GM23338 (cell line): ENCODE data around the gene USP5. TPM values are rescaled to one million over a fixed set of nuclear protein-coding genes. Genes with fewer than 3 reads are reported as not detected.

Source experiments
- ATAC-seq: fragments of 200-7000 bp; cut with Tn5 transposase; 3 replicates; pipeline ENCODE4 v1.9.1; 2020
- DNase-seq: peaks from one replicate; pipeline ENCODE4 v3.0.0-alpha.2; 2015; ENCODE audit warnings: low spot score
- H2AFZ ChIP-seq: fragments of 200-600 bp; sonication (generic); 2 replicates; pipeline ENCODE4 v1.8.0; 2016; ENCODE audit warnings: antibody characterized with exemption, mild to moderate bottlenecking, moderate library complexity
- H3F3A ChIP-seq: fragments of 200-600 bp; sonication (generic); replicated peaks from 2 replicates; pipeline ENCODE4 v1.8.0; 2017; ENCODE audit warnings: antibody characterized with exemption, mixed run types, low read depth
- H3K27ac ChIP-seq: fragments of 200-600 bp; sonication (generic); 2 replicates; pipeline ENCODE4 v1.6.1; 2016; ENCODE audit warnings: low read depth
- H3K27me3 ChIP-seq: fragments of 200-600 bp; sonication (generic); 2 replicates; pipeline ENCODE4 v1.8.0; 2016; ENCODE audit warnings: mild to moderate bottlenecking, mixed run types, moderate library complexity; ENCODE audit not compliant: insufficient read depth
- H3K36me3 ChIP-seq: fragments of 200-600 bp; sonication (generic); 2 replicates; pipeline ENCODE4 v1.8.0; 2016; ENCODE audit warnings: mild to moderate bottlenecking; ENCODE audit not compliant: insufficient read depth
- H3K4me1 ChIP-seq: fragments of 200-600 bp; sonication (generic); 2 replicates; pipeline ENCODE4 v1.8.0; 2016; ENCODE audit warnings: mild to moderate bottlenecking, moderate library complexity; ENCODE audit not compliant: insufficient read depth
- H3K4me2 ChIP-seq: fragments of 200-600 bp; sonication (generic); 2 replicates; pipeline ENCODE4 v1.7.1; 2017; ENCODE audit warnings: mixed run types
- H3K4me3 ChIP-seq: fragments of 200-600 bp; sonication (generic); 2 replicates; pipeline ENCODE4 v1.6.1; 2016; ENCODE audit warnings: mixed run types
- H3K79me2 ChIP-seq: fragments of 200-600 bp; sonication (generic); replicated peaks from 2 replicates; pipeline ENCODE4 v1.8.0; 2017; ENCODE audit warnings: mild to moderate bottlenecking; ENCODE audit not compliant: insufficient read depth
- H3K9me2 ChIP-seq: fragments of 200-600 bp; sonication (generic); 2 replicates; pipeline ENCODE4 v1.8.0; 2017; ENCODE audit not compliant: insufficient read depth
- H4K20me1 ChIP-seq: fragments of 200-600 bp; sonication (generic); replicated peaks from 2 replicates; pipeline ENCODE4 v1.8.0; 2017; ENCODE audit warnings: mild to moderate bottlenecking; ENCODE audit not compliant: insufficient read depth
- H3K27ac Mint-ChIP-seq: 2 replicates; pipeline ENCODE4 v1.8.0; 2020; ENCODE audit warnings: inconsistent platforms, mild to moderate bottlenecking, moderate library complexity, mixed read lengths
- H3K27me3 Mint-ChIP-seq: 3 replicates; pipeline ENCODE4 v1.8.0; 2022; ENCODE audit warnings: low read depth, mild to moderate bottlenecking, moderate library complexity, mixed read lengths, inconsistent platforms; ENCODE audit not compliant: insufficient read depth, poor library complexity
- H3K36me3 Mint-ChIP-seq: 3 replicates; pipeline ENCODE4 v1.8.0; 2021; ENCODE audit warnings: low read depth, mild to moderate bottlenecking, inconsistent platforms, moderate library complexity, mixed read lengths
- H3K4me1 Mint-ChIP-seq: 3 replicates; pipeline ENCODE4 v1.8.0; 2020; ENCODE audit warnings: mild to moderate bottlenecking, inconsistent platforms, mixed read lengths
- H3K4me3 Mint-ChIP-seq: 3 replicates; pipeline ENCODE4 v1.8.0; 2021; ENCODE audit warnings: moderate library complexity, mild to moderate bottlenecking, inconsistent platforms, mixed read lengths
- H3K9me3 Mint-ChIP-seq: 3 replicates; pipeline ENCODE4 v1.8.0; 2020; ENCODE audit warnings: moderate library complexity, mild to moderate bottlenecking, inconsistent platforms, mixed read lengths
- CREB1 ChIP-seq: fragments of 250-450 bp; sonication (Bioruptor Pico); IDR thresholded peaks from 2 replicates; pipeline ENCODE4 v1.5.0; 2020; ENCODE audit warnings: low read depth, mild to moderate bottlenecking, moderate library complexity
- EZH2 ChIP-seq: fragments of 200-600 bp; sonication (generic); IDR thresholded peaks from one replicate; pipeline ENCODE4 v1.8.0; 2017; ENCODE audit warnings: antibody characterized with exemption, mild to moderate bottlenecking, low read depth; ENCODE audit not compliant: unreplicated experiment
- JUNB ChIP-seq: IDR thresholded peaks from one replicate; pipeline ENCODE4 v1.6.1; 2016; ENCODE audit warnings: antibody characterized with exemption; ENCODE audit not compliant: unreplicated experiment
- NANOG ChIP-seq: IDR thresholded peaks from 2 replicates; pipeline ENCODE4 v1.6.1; 2016; ENCODE audit warnings: antibody characterized with exemption, borderline replicate concordance
- POLR2AphosphoS5 ChIP-seq: IDR thresholded peaks from 2 replicates; pipeline ENCODE4 v1.6.1; 2016; ENCODE audit warnings: antibody characterized with exemption, low read depth
- ZNF114 ChIP-seq: fragments of 250-450 bp; sonication (Bioruptor Pico); IDR thresholded peaks from 2 replicates; pipeline ENCODE4 v1.5.0; 2020; ENCODE audit warnings: mild to moderate bottlenecking, moderate library complexity
- ZNF331 ChIP-seq: fragments of 250-450 bp; sonication (Bioruptor Pico); IDR thresholded peaks from 2 replicates; pipeline ENCODE4 v1.5.0; 2020; ENCODE audit warnings: low read depth, mild to moderate bottlenecking, moderate library complexity
- polyA plus RNA-seq: library from polyadenylated mRNA; unstranded; fragments of >200 nt; fragmentation: Nextera tagmentation; extraction: Ambion mirVana; gene quantifications from 2 replicates; pipeline ENCODE4 v1.2.1, GENCODE V29; 2016
- total RNA-seq: library from RNA; depleted of rRNA; stranded (reverse); fragments of >200 nt; shearing (Covaris generic); gene quantifications from 2 replicates; pipeline ENCODE4 v1.2.3, GENCODE V29; 2014
- TF ChIP-seq, protein P1 (sequence below): fragments of 250-450 bp; sonication (Bioruptor Pico); IDR thresholded peaks from 2 replicates; pipeline ENCODE4 v1.5.0; 2020; ENCODE audit warnings: mild to moderate bottlenecking, moderate library complexity
- TF ChIP-seq, protein P2 (sequence below): IDR thresholded peaks from 2 replicates; pipeline ENCODE4 v1.6.1; 2016; ENCODE audit warnings: antibody characterized with exemption

USP5 gene
- total and polyA plus RNA-seq, 2 experiments from 2014 or later: 35.1 to 109 TPM

- TF ChIP-seq, protein P1, sequence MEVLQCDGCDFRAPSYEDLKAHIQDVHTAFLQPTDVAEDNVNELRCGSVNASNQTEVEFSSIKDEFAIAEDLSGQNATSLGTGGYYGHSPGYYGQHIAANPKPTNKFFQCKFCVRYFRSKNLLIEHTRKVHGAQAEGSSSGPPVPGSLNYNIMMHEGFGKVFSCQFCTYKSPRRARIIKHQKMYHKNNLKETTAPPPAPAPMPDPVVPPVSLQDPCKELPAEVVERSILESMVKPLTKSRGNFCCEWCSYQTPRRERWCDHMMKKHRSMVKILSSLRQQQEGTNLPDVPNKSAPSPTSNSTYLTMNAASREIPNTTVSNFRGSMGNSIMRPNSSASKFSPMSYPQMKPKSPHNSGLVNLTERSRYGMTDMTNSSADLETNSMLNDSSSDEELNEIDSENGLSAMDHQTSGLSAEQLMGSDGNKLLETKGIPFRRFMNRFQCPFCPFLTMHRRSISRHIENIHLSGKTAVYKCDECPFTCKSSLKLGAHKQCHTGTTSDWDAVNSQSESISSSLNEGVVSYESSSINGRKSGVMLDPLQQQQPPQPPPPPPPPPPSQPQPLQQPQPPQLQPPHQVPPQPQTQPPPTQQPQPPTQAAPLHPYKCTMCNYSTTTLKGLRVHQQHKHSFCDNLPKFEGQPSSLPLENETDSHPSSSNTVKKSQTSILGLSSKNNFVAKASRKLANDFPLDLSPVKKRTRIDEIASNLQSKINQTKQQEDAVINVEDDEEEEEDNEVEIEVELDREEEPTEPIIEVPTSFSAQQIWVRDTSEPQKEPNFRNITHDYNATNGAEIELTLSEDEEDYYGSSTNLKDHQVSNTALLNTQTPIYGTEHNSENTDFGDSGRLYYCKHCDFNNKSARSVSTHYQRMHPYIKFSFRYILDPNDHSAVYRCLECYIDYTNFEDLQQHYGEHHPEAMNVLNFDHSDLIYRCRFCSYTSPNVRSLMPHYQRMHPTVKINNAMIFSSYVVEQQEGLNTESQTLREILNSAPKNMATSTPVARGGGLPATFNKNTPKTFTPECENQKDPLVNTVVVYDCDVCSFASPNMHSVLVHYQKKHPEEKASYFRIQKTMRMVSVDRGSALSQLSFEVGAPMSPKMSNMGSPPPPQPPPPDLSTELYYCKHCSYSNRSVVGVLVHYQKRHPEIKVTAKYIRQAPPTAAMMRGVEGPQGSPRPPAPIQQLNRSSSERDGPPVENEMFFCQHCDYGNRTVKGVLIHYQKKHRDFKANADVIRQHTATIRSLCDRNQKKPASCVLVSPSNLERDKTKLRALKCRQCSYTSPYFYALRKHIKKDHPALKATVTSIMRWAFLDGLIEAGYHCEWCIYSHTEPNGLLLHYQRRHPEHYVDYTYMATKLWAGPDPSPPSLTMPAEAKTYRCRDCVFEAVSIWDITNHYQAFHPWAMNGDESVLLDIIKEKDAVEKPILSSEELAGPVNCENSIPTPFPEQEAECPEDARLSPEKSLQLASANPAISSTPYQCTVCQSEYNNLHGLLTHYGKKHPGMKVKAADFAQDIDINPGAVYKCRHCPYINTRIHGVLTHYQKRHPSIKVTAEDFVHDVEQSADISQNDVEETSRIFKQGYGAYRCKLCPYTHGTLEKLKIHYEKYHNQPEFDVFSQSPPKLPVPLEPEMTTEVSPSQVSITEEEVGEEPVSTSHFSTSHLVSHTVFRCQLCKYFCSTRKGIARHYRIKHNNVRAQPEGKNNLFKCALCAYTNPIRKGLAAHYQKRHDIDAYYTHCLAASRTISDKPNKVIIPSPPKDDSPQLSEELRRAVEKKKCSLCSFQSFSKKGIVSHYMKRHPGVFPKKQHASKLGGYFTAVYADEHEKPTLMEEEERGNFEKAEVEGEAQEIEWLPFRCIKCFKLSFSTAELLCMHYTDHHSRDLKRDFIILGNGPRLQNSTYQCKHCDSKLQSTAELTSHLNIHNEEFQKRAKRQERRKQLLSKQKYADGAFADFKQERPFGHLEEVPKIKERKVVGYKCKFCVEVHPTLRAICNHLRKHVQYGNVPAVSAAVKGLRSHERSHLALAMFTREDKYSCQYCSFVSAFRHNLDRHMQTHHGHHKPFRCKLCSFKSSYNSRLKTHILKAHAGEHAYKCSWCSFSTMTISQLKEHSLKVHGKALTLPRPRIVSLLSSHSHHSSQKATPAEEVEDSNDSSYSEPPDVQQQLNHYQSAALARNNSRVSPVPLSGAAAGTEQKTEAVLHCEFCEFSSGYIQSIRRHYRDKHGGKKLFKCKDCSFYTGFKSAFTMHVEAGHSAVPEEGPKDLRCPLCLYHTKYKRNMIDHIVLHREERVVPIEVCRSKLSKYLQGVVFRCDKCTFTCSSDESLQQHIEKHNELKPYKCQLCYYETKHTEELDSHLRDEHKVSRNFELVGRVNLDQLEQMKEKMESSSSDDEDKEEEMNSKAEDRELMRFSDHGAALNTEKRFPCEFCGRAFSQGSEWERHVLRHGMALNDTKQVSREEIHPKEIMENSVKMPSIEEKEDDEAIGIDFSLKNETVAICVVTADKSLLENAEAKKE: no peak
- TF ChIP-seq, protein P2, sequence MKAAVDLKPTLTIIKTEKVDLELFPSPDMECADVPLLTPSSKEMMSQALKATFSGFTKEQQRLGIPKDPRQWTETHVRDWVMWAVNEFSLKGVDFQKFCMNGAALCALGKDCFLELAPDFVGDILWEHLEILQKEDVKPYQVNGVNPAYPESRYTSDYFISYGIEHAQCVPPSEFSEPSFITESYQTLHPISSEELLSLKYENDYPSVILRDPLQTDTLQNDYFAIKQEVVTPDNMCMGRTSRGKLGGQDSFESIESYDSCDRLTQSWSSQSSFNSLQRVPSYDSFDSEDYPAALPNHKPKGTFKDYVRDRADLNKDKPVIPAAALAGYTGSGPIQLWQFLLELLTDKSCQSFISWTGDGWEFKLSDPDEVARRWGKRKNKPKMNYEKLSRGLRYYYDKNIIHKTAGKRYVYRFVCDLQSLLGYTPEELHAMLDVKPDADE: no peak
- TF ChIP-seq ZNF331: no peak
- no peak for TF ChIP-seq POLR2AphosphoS5
- TF ChIP-seq EZH2: no peak
- TF ChIP-seq ZNF114: no peak
- no peak for TF ChIP-seq NANOG
Observed at GRCh38 chr12:6813363-6813762, 38.6 kb upstream of the USP5 start (continued).

DNA sequence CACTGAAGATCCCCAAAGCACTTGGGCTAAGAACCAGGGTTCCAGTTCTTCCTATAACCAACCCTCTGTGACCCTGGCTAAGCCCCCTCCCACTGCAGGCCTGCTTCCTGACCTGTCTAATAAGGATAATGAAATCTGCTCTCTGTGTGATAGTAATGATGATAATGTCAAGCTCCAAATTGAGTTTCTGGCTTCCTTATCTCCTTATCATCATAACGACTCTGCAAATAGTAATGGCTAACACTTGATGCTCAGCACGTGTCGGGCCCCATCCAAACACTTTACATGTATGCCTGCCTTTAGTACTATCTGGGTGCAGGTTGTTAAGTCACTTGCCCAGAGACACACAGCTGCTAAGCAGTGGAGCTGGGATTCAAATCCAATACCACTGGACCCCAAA is 35.4 kb upstream of the USP5 start:
- peaks cover 19% of the 10 kb centered on the region for H3K27me3 ChIP-seq
- H3K36me3 ChIP-seq: no peaks in the 10 kb centered on the region
- no peak overlapping the region for H3K4me2 ChIP-seq
- no peak overlapping the region for H3K4me3 ChIP-seq
- peaks cover 8% of the 10 kb centered on the region; the same call in 1 of the 2 replicates for H3F3A ChIP-seq
- no peaks in the 10 kb centered on the region for H4K20me1 ChIP-seq
- Mint-ChIP-seq H3K4me3 (no peak overlapping the region), H3K27me3 (peaks cover 41% of the 10 kb centered on the region), H3K27ac (no peak overlapping the region), H3K36me3 (no peaks in the 10 kb centered on the region), H3K4me1 (peaks cover 38% of the 10 kb centered on the region), H3K9me3 (no peaks in the 10 kb centered on the region)
- ATAC-seq: no peak
- H2AFZ ChIP-seq: no peak overlapping the region
- no peaks in the 10 kb centered on the region for H3K9me2 ChIP-seq
- H3K27ac ChIP-seq: no peak overlapping the region
- no peaks in the 10 kb centered on the region for H3K79me2 ChIP-seq
- DNase-seq: no peak
- peaks cover 29% of the 10 kb centered on the region for H3K4me1 ChIP-seq
- TF ChIP-seq JUNB (no peak), CREB1 (CRISPR knock-in tag) (no peak), EZH2 (no peak)
- TF ChIP-seq, protein P2: no peak
